NCI-H1092 treated with DMSO at 0.1 percent for 48 hours (cell line): ENCODE measurements around the gene PRC1.
A peak's percentile ranks its signal among the peaks of the same experiment; 100 is the strongest.
"Not testable (repeated sequence)": the region's sequence is repeated elsewhere in the genome, so short reads cannot be mapped to it uniquely, and the experiment has no call there.

Experiments used
- DNase-seq: peaks from one replicate; lab custom pipeline; 2025; lab: John Stamatoyannopoulos, UW

PRC1 gene

DNA sequence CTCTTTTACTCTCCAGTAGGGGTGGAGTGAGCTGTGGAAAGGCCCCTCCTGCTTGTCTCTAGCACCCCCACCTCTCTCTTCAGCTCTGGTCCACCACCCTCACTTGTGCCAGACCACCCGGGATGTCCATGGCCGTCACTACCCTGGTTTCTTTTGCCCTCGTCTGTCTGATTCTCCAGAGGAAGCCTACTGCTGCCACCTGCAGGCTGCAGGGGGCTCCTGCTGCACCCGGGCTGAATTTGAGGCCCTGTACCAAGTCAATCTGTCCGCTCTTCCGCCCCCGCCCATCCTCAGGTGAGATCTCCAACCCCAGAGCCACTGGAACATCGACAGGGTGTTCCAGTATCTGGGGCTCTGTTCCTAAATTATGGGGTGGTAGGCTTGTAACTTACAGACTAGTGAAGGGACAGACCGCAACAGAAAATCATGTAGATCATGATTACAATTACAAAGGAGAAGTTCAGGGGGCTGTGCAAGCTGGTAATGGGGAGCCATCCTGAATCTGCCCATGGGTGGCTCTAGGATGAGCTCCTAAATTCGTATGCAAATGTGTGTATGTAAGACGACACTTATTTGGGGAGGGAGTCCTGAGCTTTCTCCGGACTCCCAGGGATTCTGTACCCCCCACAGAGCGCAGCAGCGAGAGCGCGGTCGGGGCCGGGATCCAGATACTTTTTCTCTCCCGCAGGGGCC is 59.9 kb downstream of the PRC1 start:
- DNase-seq, result peak; percentile 69

DNA sequence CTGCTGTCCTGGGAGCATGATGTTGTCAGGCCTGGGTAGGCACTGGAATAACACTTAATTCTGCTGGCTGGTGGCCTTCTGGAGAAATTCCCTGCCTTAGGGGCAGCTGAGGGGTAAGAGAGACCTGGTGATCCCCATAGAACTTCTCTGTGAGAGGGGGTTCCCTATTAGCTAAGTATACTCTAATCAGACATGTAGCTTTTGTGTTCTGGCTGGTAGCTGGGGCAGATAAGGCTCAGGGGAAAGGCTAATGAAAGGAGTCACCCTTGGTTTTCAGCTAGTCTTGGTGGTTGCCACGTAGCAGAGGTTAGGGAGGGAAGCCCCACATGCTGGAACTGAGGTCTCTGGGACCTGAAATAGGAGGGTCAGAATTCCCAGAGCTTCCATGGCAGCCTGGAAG is 61.0 kb downstream of the PRC1 start:
- DNase-seq, result no peak

DNA sequence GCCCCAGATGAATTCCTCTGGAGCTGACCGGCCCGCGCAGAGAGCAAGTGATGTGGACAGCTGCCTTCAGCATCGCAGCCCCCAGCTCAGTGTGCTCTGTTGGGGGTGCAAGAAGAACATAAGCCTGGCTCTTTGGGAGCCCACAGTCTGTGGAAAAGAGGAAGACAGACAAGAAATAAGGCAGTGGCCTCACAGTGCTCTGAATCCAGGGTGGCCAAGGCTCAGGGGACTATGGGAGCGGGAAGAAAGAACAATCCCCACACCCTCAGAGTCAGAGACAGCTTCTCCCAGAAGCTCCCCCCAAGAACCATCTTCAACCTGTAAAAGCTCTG is 61.7 kb downstream of the PRC1 start:
- DNase-seq, result no peak

DNA sequence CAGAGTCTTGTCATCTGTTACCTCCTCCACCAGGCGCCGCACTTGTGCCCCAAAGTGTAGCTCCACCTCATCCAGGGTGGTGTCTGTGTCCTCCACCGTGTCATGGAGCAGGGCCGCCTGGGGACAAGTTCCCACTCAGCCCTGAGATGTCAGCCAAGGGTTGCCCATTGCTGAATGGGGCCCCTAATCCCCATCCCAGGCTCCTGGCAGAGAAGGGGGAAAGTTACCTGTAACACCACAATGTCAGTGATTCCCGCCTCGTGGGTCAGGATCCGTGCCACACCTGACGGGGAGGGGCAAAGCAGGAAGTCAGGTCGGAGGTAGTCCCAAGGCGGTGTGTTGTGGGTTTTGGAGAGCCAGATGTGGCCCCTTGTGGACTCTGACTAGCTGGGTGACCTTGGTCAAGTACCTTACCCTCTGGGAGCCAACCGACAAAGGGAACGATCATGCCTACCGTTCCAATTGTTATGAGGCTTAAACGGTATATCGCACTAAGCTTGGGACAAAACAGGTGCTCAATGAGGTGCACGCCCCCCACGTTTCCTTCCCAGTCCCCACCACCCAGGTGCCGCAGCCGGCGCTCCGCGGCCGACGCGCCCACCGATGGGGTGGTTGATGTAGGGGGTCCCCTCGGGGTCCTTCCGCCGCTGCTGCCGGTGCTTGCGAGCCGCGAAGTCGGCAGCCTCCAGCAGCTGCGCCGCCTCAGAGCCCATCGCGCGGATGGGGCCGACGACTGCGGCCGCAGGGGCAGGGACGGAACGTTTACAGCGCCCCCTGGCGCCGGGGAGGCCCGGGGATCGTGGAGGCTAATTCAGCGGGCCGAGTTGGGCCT is 62.3 kb downstream of the PRC1 start, which contains the start of gene HDDC3:
TSS of gene HDDC3 (minus strand) at position 722 of the 832 bp plus-strand sequence. CDS start at position 713, 9 bp downstream.
- peak; percentile 66 for DNase-seq

DNA sequence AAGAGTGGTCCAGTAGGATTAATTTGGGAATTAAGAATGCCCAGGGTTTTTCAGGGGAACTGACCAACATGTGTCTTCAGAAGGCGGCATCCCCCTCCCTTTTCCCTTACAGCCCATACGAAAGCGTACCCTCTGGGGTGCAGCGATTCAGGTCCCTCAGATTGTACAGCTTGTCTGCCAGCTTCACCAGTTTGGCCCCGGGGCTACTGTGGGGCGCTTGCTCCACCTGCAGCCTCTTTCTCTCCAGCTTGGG is 62.8 kb downstream of the PRC1 start:
- DNase-seq, result no peak

DNA sequence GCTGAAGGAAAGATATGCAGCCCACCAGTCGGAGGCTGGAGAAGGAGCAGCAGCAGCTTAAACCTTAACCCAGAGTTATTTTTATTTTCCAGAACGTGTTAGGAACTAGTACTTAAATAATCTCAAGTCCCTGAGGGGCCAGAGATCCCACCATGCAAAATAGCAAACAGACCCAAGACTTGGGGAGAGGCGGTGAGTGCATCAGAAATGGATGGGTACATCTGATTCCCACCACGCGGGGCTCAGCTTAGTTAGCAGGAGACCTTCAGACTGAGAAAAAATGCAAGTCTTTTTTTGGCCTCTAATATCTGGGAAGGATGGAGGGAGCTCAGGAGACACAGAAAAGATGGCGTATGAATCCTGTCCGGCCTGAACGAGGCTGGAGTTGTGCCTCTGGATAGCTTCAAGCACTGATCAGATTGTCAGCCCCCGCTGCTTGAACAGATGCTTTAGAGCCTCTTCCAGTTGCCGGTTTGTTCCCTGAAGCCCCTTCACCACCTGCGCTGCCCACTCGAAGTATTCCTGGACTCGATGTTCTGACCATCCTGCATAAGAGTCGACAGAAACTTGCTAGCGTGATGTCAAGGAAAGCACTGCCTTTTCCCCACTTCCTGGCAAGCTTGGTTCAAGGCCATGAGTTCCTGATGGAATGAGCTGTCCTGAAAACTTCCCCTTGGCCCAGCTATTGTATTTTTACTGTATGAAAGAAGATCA is 63.3 kb downstream of the PRC1 start:
- DNase-seq, result no peak

DNA sequence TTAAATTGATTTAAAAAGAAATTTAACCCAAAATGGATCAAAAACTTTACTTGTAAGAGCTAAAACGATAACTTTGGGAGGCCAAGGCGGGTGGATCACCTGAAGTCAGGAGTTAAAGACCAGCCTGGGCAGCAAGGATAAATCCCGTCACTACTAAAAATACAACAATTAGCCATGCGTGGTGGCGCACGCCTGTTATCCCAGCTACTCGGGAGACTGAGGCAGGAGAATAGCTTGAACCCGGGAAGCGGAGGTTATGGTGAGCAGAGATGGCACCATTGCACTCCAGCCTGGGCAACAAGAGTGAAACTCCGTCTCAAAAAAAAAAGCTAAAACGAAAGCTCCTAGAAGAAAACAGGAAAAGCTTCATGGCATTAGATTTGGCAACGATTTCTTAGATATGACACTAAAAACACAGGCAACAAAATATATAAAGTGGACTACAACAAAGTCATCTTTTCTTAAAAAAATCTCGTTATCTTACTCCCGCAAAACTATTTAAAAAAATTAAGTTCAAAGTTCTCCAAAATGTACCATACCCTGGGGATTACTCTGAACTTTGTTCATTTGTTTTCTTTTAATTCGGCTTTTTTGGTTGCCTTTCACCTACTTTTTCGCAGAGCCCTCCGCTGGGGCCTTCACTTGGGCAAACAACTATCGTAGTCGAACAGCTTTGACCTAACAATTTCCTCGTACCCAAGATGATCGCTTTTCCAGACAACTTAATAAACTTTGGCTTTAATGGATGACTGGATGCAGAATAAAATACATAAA is 64.9 kb downstream of the PRC1 start:
- no peak for DNase-seq

DNA sequence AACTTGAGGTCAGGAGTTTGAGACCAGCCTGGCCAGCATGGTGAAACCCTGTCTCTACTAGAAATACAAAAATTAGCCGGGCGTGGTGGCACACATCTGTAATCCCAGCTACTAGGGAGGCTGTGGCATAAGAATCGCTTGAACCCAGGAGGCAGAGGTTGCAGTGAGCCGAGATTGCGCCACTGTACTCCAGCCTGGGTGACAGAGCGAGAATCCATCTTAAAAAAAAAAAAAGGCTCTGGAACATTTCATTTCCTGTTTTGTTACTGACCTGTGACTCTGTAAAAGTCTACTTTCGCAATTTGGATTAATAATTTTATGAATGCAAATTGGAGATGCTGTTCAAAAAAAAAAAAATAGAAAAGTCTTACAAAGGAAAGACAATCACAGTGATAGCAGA is 66.2 kb downstream of the PRC1 start:
- DNase-seq, result not testable (repeated sequence)

DNA sequence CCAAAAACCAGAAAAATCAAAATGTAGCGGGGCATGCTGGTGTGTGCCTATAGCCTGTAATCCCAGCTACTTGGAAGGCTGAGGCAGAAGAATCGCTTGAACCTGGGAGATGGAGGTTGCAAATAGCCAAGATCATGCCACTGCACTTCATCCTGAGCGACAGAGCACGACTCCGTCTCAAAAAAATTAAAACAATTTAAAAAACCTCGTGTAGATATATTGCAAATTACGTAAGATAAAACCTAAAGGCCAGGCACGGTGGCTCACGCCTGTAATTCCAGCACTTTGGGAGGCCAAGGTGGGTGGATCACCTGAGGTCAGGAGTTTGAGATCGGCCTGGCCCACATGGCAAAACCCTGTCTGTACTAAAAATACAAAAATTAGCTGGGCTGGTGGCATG is 67.6 kb downstream of the PRC1 start:
- DNase-seq, result not testable (repeated sequence)

DNA sequence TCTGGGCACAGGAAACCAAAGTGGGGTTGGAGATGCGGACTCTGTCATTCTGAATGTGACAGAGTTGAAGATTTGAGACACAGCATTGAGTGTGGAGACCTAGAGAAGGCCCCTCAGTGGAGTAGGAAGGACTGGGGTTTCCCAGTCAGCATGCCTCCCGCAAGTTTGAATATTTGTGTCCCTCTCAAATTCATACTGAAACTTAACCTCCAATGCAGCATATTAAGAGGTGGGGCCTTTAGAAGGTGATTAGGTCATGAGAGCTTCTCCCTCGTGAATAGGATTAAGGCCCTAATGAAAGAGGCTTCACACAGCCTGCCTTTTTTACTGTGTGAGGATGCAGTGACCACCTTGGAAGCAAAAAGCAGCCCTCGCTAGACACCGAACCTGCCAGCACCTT is 70.0 kb downstream of the PRC1 start:
- no peak for DNase-seq

DNA sequence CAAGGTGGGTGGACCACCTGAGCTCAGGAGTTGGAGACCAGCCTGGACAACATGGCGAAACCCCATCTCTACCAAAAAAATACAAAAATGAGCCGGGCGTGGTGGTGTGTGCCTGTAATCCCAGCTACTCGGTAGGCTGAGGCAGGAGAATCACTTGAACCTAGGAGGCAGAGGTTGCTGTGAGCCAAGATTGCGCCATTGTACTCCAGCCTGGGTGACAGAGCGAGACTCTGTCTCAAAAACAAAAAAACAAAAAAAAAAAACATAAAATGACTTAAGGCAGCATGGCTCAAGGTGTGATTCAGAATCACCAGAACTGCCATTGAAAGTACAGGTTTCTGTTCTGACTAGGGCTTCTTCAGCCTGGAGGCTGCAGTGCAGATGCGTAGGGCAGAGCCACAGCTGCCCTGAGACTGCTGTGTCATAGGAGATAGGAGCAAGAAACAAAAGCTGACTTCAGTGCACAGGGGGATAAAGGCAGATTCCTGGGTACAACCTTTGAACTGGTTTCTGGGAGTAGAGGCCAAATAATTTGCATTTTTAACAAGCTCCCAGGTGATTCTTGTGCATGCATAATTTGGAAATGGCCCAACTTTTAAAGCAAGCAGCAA is 71.5 kb downstream of the PRC1 start:
- not testable (repeated sequence) for DNase-seq

DNA sequence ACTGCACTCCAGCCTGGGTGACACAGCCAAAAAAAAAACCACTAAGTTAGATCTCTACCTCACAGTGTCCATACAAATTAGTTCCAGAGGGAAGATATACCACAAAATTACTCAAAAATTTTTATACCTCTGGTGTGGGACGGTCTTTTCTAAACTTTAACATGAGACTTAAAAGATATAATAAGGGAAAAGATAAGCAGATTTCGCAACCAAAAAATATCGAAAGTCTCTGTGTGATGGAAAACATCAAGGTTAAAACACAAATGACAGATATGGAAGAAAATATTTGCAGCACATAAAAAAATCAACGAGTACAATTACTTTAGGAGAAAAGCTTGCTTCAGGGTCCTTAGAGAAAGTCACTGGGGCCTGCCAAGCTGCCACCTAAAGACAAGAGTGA is 72.4 kb downstream of the PRC1 start:
- DNase-seq, result no peak

DNA sequence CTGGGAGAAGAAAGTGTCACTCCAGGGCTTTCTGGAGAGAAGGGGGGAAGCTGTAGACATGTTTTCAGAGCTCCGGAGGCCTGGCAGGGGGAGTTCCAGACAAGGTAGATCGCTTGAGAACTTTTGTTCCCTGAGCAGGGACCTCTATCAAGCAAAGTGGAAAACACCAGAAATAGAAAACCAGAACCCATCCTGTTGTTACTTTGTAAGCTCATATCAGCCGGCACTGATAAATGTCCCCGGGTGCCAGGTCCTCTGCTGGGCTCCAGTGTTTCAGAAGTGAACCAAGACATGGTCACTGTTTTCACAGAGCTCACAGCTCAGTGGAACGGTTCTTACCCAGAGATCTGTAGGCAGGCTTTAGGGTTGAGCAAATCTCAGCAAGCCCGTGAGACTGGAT is 75.5 kb downstream of the PRC1 start:
- no peak for DNase-seq

DNA sequence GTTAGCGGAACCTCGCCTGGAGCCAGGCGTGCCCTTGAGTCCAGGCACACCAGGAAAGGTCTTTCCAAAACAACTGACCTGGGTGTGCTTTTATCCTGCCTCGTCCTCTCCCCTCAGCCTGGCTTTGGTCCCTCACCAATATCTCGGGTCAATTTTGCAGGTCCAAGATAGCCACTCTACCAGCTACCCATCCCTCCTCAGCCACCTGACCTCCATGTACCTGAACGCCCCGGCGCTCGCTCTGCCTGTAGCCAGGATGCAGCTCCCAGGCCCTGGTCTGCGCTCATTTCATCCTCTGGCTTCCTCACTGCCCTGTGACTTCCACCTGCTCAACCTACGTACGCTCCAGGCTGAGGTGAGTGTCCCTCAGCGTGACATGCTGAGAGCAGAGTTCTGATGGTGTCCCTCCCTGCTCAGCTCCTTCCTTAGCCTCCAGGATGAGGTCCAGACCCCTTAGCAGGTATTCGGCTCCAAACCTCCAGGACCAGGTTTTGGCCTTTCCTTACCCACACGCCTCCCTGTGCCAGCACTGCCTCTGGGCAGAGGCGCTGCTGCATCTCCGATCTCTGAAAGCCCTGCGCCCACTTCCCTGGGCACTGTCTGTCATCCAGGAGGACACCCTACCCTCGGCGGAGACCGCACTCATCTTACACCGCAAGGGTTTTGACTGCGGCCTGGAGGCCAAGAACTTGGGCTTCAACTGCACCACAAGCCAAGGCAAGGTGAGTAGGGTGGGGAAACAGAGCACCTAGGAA is 76.1 kb downstream of the PRC1 start:
- DNase-seq, result no peak

DNA sequence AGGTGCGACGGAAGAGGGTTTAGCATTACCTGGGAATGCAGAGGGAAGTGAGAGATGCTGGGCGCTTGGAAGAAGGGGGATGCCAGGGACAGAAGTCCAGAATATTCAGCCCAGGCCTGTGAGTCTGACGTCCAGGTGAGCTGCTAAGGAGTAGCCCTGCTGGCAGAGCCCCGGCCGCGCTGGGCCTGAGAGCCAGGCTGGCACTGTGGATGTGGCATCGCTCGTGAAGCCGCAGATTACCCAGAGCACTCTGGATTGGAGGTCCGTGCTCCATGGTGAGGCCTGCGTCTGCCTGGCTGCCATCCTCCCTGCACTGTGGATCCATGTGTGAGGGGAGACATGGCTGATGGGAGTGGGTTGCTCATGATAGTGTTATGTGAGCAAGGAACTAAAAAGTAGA is 76.8 kb downstream of the PRC1 start:
- DNase-seq, result no peak

DNA sequence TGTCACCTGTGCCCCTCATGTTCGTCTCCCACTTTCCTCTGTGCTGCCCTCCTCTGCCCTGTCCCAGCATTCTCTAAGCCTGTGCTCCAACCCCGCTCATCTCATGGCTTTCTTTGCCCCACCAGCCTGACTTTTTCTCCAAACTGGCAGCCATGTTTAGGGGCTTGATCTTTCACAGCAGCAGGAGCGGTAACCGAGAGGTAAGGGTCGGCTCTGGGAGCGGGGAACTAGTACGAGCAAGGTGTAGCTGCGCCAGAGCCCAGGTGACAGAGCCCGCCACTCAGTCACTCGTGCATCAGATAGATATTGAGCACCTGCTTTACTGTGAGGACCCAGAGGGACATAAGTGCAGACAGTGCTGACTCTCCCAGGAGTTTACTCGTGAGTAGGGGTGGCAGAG is 77.9 kb downstream of the PRC1 start:
- no peak for DNase-seq
